ENCODE measurements around the gene NDUFA8. TPM values are rescaled to one million over a fixed set of nuclear protein-coding genes. Genes with fewer than 3 reads are reported as not detected.

The NDUFA8 gene
- polyA plus RNA-seq (87.9 to 105 TPM (median 90.9 TPM) in 3 replicates), polyA minus RNA-seq (19.5 to 50.4 TPM (median 40.1 TPM) in 3 replicates)
- polyA plus RNA-seq (2011; ENCODE audit: low read depth): 67.3 TPM
- polyA plus RNA-seq (2011; cell fraction: cytosol; rRNA removed): 78.3 and 81.9 TPM in 2 replicates
- 42.8 and 43.5 TPM in 2 replicates for polyA plus RNA-seq (2011; cell fraction: nucleus; rRNA removed)
- 72.5 and 90.2 TPM in 2 replicates for polyA plus RNA-seq (2012; ENCODE audit: low replicate concordance)
- 52.2 TPM for polyA minus RNA-seq (2011; cell fraction: cytosol; rRNA and poly(A)+ RNA removed)
- 7.8 and 14.0 TPM in 2 replicates for polyA minus RNA-seq (2011; cell fraction: nucleus; rRNA and poly(A)+ RNA removed)

DNA sequence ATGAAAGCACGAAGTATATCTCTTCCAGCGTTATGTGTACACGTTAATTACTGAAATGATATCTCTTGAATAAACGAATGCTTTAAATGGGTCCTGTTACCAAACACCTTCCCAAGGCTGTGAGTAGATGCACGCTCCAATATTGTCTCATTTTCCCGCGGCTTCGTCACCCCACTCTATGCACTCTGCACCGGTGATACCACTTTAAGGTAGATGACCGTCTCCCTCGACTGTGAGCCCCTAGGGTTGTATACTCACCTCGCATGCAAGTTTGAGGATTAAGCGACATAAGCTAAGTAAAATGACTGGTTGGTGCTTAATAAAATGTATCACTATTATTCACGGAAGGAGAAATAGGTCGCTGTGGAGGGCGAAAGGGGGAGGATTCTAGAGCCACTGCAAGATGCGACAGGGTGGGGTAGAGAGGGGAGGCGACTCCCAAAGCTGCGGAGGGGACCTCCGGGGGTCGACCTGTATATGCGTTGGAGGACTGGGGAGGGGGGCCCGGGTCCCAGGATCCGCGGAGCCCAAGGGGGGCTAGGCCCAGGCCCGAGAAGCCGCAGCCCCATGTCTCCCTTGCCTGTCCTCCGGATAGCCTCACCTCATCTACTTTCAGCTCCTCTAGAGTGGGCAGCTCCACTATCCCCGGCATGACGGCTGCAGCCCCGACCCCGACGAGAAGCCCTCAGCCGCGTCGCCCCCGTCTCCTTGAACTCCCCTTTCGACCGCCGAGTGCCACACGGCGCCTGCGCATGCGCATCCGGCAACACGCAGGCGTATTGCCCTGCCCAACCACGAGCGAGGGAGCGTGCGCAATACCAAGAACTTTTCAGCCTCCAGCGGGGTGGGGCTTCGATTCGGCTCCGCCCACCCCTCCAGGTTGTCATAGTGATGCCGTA, at the start of gene NDUFA8, which contains the start of gene MORN5:
NDUFA8 (minus strand) TSS at position 754 of the 899 bp plus-strand sequence; CDS start at position 652, 102 bp downstream.
MORN5 (plus strand) TSS at position 883 of the 899 bp plus-strand sequence. CDS start 65 bp downstream, outside the sequence.
- H3K79me2 ChIP-seq (ENCODE audit: control insufficient read depth, insufficient read depth, low read length): peaks cover 38% of the 10 kb centered on the region
- FAIRE-seq (peak; percentile 83), DNase-seq (ENCODE audit: low read depth, low spot score) (peak; percentile 85)
- H3K27me3 ChIP-seq (ENCODE audit: control insufficient read depth, extremely low read depth, insufficient read depth, low read length): peaks cover 7% of the 10 kb centered on the region
- H3K9me3 ChIP-seq (ENCODE audit: control insufficient read depth, low read depth, low read length): no peaks in the 10 kb centered on the region
- H3K4me3 ChIP-seq (ENCODE audit: control insufficient read depth in 2 of 3, extremely low read depth in 1 of 3, insufficient read depth in 2 of 3, low read depth in 1 of 3, low read length in 3 of 3): peak within 1 kb of the TSS; percentile 79 to 92 (median 85)
- peak within 1 kb of the TSS; percentile 90 for H3K4me2 ChIP-seq (ENCODE audit: control insufficient read depth, extremely low read depth, insufficient read depth, low read depth, low read length)
- peak within 1 kb of the TSS; percentile 82 for H3K27ac ChIP-seq (ENCODE audit: control insufficient read depth, insufficient read depth, low read length)
- H3K36me3 ChIP-seq (ENCODE audit: control insufficient read depth in 2 of 2, extremely low read depth in 1 of 2, insufficient read depth in 2 of 2, low read length in 2 of 2): peaks cover 0 to 2% of the 10 kb centered on the region in 2 experiments
- peaks cover 7% of the 10 kb centered on the region for H3K9me1 ChIP-seq (ENCODE audit: control insufficient read depth, extremely low read depth, insufficient read depth, low read length)
- H4K20me1 ChIP-seq (ENCODE audit: control insufficient read depth, extremely low read depth, insufficient read depth, low read length): peaks cover 2% of the 10 kb centered on the region
- no peak for TF ChIP-seq EZH2 (IDR thresholded peaks at IDR 0.05; ENCODE audit: low read length)
- TF ChIP-seq, protein P1, sequence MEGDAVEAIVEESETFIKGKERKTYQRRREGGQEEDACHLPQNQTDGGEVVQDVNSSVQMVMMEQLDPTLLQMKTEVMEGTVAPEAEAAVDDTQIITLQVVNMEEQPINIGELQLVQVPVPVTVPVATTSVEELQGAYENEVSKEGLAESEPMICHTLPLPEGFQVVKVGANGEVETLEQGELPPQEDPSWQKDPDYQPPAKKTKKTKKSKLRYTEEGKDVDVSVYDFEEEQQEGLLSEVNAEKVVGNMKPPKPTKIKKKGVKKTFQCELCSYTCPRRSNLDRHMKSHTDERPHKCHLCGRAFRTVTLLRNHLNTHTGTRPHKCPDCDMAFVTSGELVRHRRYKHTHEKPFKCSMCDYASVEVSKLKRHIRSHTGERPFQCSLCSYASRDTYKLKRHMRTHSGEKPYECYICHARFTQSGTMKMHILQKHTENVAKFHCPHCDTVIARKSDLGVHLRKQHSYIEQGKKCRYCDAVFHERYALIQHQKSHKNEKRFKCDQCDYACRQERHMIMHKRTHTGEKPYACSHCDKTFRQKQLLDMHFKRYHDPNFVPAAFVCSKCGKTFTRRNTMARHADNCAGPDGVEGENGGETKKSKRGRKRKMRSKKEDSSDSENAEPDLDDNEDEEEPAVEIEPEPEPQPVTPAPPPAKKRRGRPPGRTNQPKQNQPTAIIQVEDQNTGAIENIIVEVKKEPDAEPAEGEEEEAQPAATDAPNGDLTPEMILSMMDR (optimal IDR thresholded peaks at IDR 0.05 in 1 of 3, IDR thresholded peaks at IDR 0.05 in 1 of 3, conservative IDR thresholded peaks at IDR 0.05 in 1 of 3; ENCODE audit: extremely low read depth in 1 of 3, insufficient read depth in 2 of 3, low read length in 3 of 3): no peak
- dilution Hi-C loops (cut with MboI; ENCODE audit: extremely low pct_ligation_motif_present, low sequenced_read_pairs): no loop called here
- peak within 1 kb of the TSS; percentile 91 for H3K9ac ChIP-seq (ENCODE audit: control insufficient read depth, extremely low read depth, insufficient read depth, low read length)
- peaks cover 11% of the 10 kb centered on the region for H3K4me1 ChIP-seq (ENCODE audit: control insufficient read depth, extremely low read depth, insufficient read depth, low read length)
- H2AFZ ChIP-seq (ENCODE audit: control insufficient read depth, low read length): peak within 1 kb of the TSS; percentile 99

DNA sequence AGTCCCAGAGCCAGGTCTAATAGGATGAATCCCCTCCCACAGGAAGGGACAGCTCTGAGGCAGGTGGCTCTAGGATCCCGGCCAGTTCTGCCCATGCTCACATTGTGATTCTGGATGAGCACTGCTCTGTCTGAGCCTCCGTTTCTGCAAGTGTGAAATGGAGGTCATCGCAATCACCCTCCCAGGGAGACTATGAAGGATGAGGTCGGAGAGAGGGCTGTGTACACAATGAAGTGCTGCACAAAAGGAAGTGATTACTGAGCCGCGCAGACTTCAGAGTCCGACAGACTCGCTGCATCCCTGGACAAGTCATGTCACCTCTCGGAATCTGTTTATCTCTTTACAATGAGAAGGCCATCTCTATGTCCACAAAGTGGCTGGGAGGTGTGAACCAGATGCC, 47.5 kb upstream of the NDUFA8 start:
- Histone ChIP-seq H3K4me3 (ENCODE audit: control insufficient read depth in 2 of 3, extremely low read depth in 1 of 3, insufficient read depth in 2 of 3, low read depth in 1 of 3, low read length in 3 of 3) (no peak overlapping the region), H3K4me2 (ENCODE audit: control insufficient read depth, extremely low read depth, insufficient read depth, low read depth, low read length) (no peak overlapping the region)
- no peak for FAIRE-seq

More for the DNA sequence above, 47.5 kb upstream of the NDUFA8 start:
- no peaks in the 10 kb centered on the region for H4K20me1 ChIP-seq (ENCODE audit: control insufficient read depth, extremely low read depth, insufficient read depth, low read length)
- no peak overlapping the region for H3K27ac ChIP-seq (ENCODE audit: control insufficient read depth, insufficient read depth, low read length)
- no peaks in the 10 kb centered on the region for H3K9me1 ChIP-seq (ENCODE audit: control insufficient read depth, extremely low read depth, insufficient read depth, low read length)
- no peak for DNase-seq (ENCODE audit: low read depth, low spot score)
- H3K79me2 ChIP-seq (ENCODE audit: control insufficient read depth, insufficient read depth, low read length): no peaks in the 10 kb centered on the region
- no peak overlapping the region for H2AFZ ChIP-seq (ENCODE audit: control insufficient read depth, low read length)
- peaks cover 20% of the 10 kb centered on the region for H3K27me3 ChIP-seq (ENCODE audit: control insufficient read depth, extremely low read depth, insufficient read depth, low read length)
- no peaks in the 10 kb centered on the region for H3K36me3 ChIP-seq (ENCODE audit: control insufficient read depth in 2 of 2, extremely low read depth in 1 of 2, insufficient read depth in 2 of 2, low read length in 2 of 2)
- H3K9ac ChIP-seq (ENCODE audit: control insufficient read depth, extremely low read depth, insufficient read depth, low read length): no peak overlapping the region
- dilution Hi-C loops (cut with MboI; ENCODE audit: extremely low pct_ligation_motif_present, low sequenced_read_pairs): no loop called here
- TF ChIP-seq, protein P1 (optimal IDR thresholded peaks at IDR 0.05 in 1 of 3, IDR thresholded peaks at IDR 0.05 in 1 of 3, conservative IDR thresholded peaks at IDR 0.05 in 1 of 3; ENCODE audit: extremely low read depth in 1 of 3, insufficient read depth in 2 of 3, low read length in 3 of 3): no peak
- no peak for TF ChIP-seq EZH2 (IDR thresholded peaks at IDR 0.05; ENCODE audit: low read length)
- H3K9me3 ChIP-seq (ENCODE audit: control insufficient read depth, low read depth, low read length): no peaks in the 10 kb centered on the region
- H3K4me1 ChIP-seq (ENCODE audit: control insufficient read depth, extremely low read depth, insufficient read depth, low read length): no peaks in the 10 kb centered on the region
